IPS-18c (cell line): ENCODE data around the gene OR5H14.
"Not testable (repeated sequence)": the region's sequence is repeated elsewhere in the genome, so short reads cannot be mapped to it uniquely, and the experiment has no call there.

Experiments
- H3K4me3 ChIP-seq: 2 replicates; pipeline ENCODE4 v1.7.0; 2013; ENCODE audit warnings: low read depth, mild to moderate bottlenecking, low read length, moderate library complexity; ENCODE audit not compliant: insufficient read depth
- H3K9me3 ChIP-seq: one replicate; pipeline ENCODE4 v1.6.1; 2013; ENCODE audit warnings: mild to moderate bottlenecking, low read length, moderate library complexity; ENCODE audit not compliant: control insufficient read depth, insufficient read depth

OR5H14 gene

DNA sequence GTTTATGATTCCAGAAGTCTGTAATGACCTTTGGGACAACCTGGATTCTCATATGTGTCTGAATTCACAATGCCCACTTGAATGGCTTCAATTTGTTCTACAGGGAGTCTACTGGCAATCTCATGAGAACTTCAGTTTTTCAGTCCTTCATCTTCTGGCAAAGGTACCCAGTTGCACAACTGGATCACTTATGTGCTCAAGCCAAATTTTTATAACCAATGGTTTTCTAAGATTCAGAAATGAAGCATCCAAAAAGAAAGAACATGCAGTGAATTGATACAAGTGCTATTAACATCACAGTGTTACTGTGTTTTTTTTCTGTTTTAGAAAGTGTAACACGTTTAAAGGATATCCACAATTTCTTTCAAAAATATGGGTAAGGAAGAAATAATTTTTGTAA, at the start of gene OR5H14:
OR5H14 (plus strand) TSS at position 301 of the 400 bp plus-strand sequence. CDS start 1,907 bp downstream, outside the sequence.
- Histone ChIP-seq H3K4me3 (no peak within 1 kb of the TSS), H3K9me3 (no peaks in the 10 kb centered on the region)

GRCh38 chr3:98099848-98100247, 47.4 kb upstream of the OR5H14 start:
- Histone ChIP-seq H3K9me3 (no peaks in the 10 kb centered on the region), H3K4me3 (no peak overlapping the region)

DNA sequence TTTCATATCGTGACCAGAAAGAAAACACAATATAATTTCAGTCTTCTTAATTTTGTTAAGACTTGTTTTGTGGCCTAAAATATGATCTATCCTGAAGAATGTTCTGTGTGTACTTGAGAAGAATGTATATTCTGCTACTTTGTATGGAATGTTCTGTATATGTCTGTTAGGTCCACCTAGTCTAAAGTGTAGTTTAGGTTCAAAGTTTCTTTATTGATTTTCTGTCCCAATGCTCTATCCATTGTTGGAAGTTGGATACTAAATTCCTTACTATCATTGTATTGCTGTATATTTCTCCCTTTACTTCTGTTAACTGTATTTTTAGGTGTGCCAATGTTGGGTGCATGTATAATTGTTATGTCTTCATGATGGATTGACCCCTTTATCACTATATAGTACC, 39.1 kb upstream of the OR5H14 start:
- no peak overlapping the region for H3K4me3 ChIP-seq
- H3K9me3 ChIP-seq, result peaks cover 8% of the 10 kb centered on the region

- H3K4me3 ChIP-seq, result no peak overlapping the region
These were observed 37.3 kb upstream of the OR5H14 start for GRCh38 chr3:98109807-98110549.

GRCh38 chr3:98110550-98110908, 36.8 kb upstream of the OR5H14 start:
- peaks cover 8% of the 10 kb centered on the region for H3K9me3 ChIP-seq
- no peak overlapping the region for H3K4me3 ChIP-seq

More at GRCh38 chr3:98109807-98110549, 37.3 kb upstream of the OR5H14 start:
- peaks cover 8% of the 10 kb centered on the region for H3K9me3 ChIP-seq

- Histone ChIP-seq H3K4me3 (no peak overlapping the region), H3K9me3 (peaks cover 10% of the 10 kb centered on the region)
These were observed 33.0 kb upstream of the OR5H14 start for GRCh38 chr3:98114264-98114663.

GRCh38 chr3:98115717-98116116, 31.6 kb upstream of the OR5H14 start:
- Histone ChIP-seq H3K4me3 (no peak overlapping the region), H3K9me3 (peaks cover 8% of the 10 kb centered on the region)

DNA sequence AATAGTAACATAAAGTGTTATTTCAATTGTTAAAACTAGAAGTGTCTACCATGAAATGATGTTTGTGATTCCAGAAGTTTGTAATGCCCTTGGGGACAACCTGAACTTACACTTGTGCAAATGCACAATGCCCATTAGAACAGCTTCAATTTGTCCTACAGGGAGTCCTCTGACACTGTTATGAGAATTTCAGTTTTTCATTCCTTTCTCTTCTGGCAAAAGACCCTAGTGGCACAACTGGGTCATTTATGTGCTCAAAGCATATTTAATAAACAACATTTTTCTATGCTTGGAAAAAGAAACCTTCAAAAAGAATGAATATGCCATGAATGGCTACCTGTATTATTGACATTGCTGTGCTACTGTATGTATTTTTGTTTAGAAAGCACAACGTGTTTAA, 16.9 kb upstream of the OR5H14 start, which contains the start of gene OR5H1:
OR5H1 (plus strand) TSS at position 301 of the 400 bp plus-strand sequence. CDS start 1,977 bp downstream, outside the sequence.
- no peak within 1 kb of the TSS for H3K4me3 ChIP-seq
- no peaks in the 10 kb centered on the region for H3K9me3 ChIP-seq

DNA sequence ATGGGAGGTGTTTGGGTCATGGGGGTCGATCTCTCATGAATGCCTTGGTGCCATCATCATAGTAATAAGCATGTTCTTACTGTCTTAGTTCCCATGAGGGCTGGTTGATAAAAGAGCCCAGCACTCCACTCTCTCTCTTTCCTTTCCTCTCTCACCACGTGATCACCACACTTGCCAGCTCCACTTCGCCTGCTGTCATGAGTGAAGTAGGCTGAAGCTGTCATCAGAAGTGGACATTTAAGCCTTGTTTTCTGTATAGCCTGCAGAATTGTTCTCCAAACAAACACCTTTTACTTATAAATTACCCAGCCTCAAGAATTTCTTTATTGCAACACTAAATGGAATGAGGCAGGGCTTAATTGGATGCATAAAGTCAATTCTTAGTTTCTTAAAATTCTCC, 10.6 kb upstream of the OR5H14 start:
- no peak overlapping the region for H3K4me3 ChIP-seq

GRCh38 chr3:98137826-98138557, 9.3 kb upstream of the OR5H14 start:
- H3K9me3 ChIP-seq, H3K4me3 ChIP-seq: not testable (repeated sequence)

More for the DNA sequence above, 10.6 kb upstream of the OR5H14 start:
- no peaks in the 10 kb centered on the region for H3K9me3 ChIP-seq

DNA sequence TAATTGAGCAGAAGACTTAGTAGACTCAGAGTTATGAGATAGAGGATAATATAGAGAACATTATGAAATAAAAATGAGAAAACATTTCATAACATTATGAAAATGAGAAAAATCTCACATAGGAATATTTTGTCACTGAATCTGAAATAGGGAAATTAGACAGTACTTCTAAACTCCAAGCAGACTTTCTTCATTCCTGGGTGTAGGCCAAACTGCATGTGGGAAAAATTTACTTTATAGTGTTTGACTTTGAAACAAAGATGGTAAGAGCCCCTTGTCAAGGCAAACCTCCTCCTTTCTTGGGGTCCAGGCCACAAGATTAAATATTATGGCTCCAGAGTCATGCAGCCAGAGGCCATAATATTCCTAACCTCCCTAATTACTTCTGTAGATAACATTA, 6.7 kb upstream of the OR5H14 start:
- no peaks in the 10 kb centered on the region for H3K9me3 ChIP-seq
- no peak overlapping the region for H3K4me3 ChIP-seq

DNA sequence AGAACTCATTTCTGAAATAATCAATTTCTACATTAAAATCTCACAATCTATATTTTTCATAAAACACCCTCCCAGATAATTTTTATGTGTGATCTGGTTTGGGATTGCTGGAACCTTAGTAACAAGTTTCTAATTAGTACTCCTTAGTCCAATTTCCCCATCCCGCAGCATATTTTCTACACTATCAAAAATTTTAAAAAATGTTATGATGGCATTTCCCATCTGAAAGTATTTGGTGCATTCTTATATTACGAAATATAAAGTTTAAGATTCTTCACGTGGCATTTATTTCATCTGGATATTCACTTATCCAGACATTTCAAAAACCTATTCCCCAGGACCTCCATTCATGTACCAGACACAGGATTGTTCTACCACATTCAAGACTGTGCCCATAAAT, 1.5 kb downstream of the OR5H14 start:
- Histone ChIP-seq H3K9me3 (no peaks in the 10 kb centered on the region), H3K4me3 (no peak overlapping the region)

- H3K9me3 ChIP-seq, result not testable (repeated sequence)
These were observed 2.2 kb downstream of the OR5H14 start for GRCh38 chr3:98149456-98149855.

GRCh38 chr3:98151241-98151640, 4.0 kb downstream of the OR5H14 start:
- H3K4me3 ChIP-seq, result no peak overlapping the region

More at GRCh38 chr3:98149456-98149855, 2.2 kb downstream of the OR5H14 start:
- H3K4me3 ChIP-seq, result not testable (repeated sequence)

GRCh38 chr3:98166396-98166795, 19.1 kb downstream of the OR5H14 start, which contains the start of gene OR5H15:
OR5H15 (plus strand) TSS chr3:98166696; CDS start chr3:98168700, 2,004 bp downstream.
- no peaks in the 10 kb centered on the region for H3K9me3 ChIP-seq
- no peak within 1 kb of the TSS for H3K4me3 ChIP-seq

More at GRCh38 chr3:98151241-98151640, 4.0 kb downstream of the OR5H14 start:
- H3K9me3 ChIP-seq, result no peaks in the 10 kb centered on the region

DNA sequence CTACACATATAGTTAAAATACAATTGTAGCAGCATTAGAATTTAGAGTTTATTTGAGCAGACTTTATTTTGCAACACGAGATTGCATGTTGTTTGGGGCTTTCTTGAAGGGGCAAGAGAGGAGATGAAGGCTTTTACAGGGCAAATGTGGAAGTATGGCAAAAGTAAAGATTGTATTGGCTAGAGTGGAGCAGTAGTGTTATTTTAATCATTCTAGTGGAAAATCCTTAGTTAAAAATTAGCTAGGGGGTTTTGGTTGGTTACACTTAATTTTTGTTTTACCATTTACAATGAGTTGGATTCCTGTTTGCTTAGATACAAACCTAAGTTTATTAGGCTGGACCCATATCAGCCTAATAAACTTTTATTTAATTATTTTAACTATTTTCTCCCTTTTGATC, 23.8 kb downstream of the OR5H14 start:
- H3K9me3 ChIP-seq, result peaks cover 8% of the 10 kb centered on the region
- no peak overlapping the region for H3K4me3 ChIP-seq

GRCh38 chr3:98172621-98173020, 25.3 kb downstream of the OR5H14 start:
- Histone ChIP-seq H3K4me3 (no peak overlapping the region), H3K9me3 (peaks cover 8% of the 10 kb centered on the region)

DNA sequence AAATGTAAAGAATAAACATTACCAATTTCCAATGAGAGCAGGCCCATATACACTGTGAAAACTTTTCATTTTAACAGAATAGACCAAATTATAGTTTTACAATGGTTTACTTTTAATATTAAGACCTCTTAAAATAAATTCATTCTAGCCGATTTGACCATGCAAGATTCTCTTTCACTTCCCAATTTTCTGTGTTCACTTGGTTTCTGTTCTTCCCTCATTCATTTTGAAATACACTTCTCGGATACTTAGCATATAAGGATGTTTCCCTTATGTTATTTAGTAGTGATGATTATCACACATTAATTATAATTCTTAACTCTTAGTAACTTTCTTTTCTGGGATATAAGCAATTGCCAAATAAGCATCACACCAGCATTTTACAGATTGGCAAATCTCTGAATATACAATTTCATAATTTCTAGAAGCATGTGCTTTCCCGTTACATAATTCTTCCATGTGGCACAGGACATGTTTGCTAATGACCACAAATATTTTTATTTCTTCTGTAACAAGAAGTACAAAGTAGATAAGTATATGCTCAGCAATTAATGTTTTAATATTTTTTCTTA, 33.1 kb downstream of the OR5H14 start:
- Histone ChIP-seq H3K4me3 (no peak overlapping the region), H3K9me3 (no peaks in the 10 kb centered on the region)
